HL-60/S4 treated with retinoic acid at 250 ng/mL for 4 days and 3 days (cell line): ENCODE measurements around the gene CADPS.

Experiments
- in situ Hi-C: fragments of 300-500 bp; cut with MboI; formaldehyde crosslinking; loops from 2 replicates; pipeline ENCODE4 v1.7.0; 2022; ENCODE audit warnings: low sequenced_read_pairs

CADPS gene

GRCh38 chr3:62873761-62874710, 1.2 kb downstream of the CADPS start:
- in situ Hi-C loops: no loop called here

GRCh38 chr3:62873451-62873760, 1.8 kb downstream of the CADPS start:
- in situ Hi-C loops: no loop called here

GRCh38 chr3:62872318-62872717, 2.9 kb downstream of the CADPS start:
- in situ Hi-C loops: no loop called here

GRCh38 chr3:62870321-62870720, 4.9 kb downstream of the CADPS start:
- in situ Hi-C loops: no loop called here

- in situ Hi-C loops: no loop called here
These were observed 11.6 kb downstream of the CADPS start for GRCh38 chr3:62863648-62864047.

- in situ Hi-C loops: no loop called here
These were observed 15.9 kb downstream of the CADPS start for GRCh38 chr3:62859203-62859791.

- in situ Hi-C loops: no loop called here
These were observed 29.2 kb downstream of the CADPS start for GRCh38 chr3:62845996-62846395.

GRCh38 chr3:62843508-62843907, 31.7 kb downstream of the CADPS start:
- in situ Hi-C loops: no loop called here

- in situ Hi-C loops: no loop called here
These were observed 35.5 kb downstream of the CADPS start for GRCh38 chr3:62839748-62840147.

GRCh38 chr3:62837145-62837787, 38.0 kb downstream of the CADPS start:
- in situ Hi-C loops: no loop called here

GRCh38 chr3:62835554-62836236, 39.5 kb downstream of the CADPS start:
- in situ Hi-C loops: no loop called here

GRCh38 chr3:62833538-62833937, 41.7 kb downstream of the CADPS start:
- in situ Hi-C loops: no loop called here

- in situ Hi-C loops: no loop called here
These were observed 42.7 kb downstream of the CADPS start for GRCh38 chr3:62832553-62832952.

GRCh38 chr3:62830727-62831322, 44.4 kb downstream of the CADPS start:
- in situ Hi-C loops: no loop called here

GRCh38 chr3:62827550-62827949, 47.7 kb downstream of the CADPS start:
- in situ Hi-C loops: no loop called here

- in situ Hi-C loops: no loop called here
These were observed 50.1 kb downstream of the CADPS start for GRCh38 chr3:62824965-62825592.

GRCh38 chr3:62823461-62824050, 51.7 kb downstream of the CADPS start:
- in situ Hi-C loops: no loop called here

- in situ Hi-C loops: no loop called here
These were observed 52.3 kb downstream of the CADPS start for GRCh38 chr3:62822905-62823304.

- in situ Hi-C loops: no loop called here
These were observed 56.9 kb downstream of the CADPS start for GRCh38 chr3:62818347-62818746.

- in situ Hi-C loops: no loop called here
These were observed 57.5 kb downstream of the CADPS start for GRCh38 chr3:62817678-62818077.
